Fibroblast of gingiva (primary cell): ENCODE results near the gene ARHGAP28.
"Not testable (repeated sequence)": the region's sequence is repeated elsewhere in the genome, so short reads cannot be mapped to it uniquely, and the experiment has no call there.

ENCODE experiments used
- DNase-seq: peaks from one replicate; pipeline ENCODE4 v3.0.0-alpha.2; 2011; ENCODE audit warnings: low read depth

ARHGAP28 gene

GRCh38 chr18:6776188-6776587 is 46.7 kb downstream of the ARHGAP28 start:
- peak; percentile 82 for DNase-seq

- no peak for DNase-seq
Measured at GRCh38 chr18:6777509-6777908, 48.0 kb downstream of the ARHGAP28 start.

- no peak for DNase-seq
Measured at GRCh38 chr18:6778459-6779247, 49.1 kb downstream of the ARHGAP28 start.

GRCh38 chr18:6781142-6781714 is 51.7 kb downstream of the ARHGAP28 start:
- DNase-seq = no peak

- DNase-seq = peak; percentile 42
Measured at GRCh38 chr18:6781796-6782195, 52.3 kb downstream of the ARHGAP28 start.

GRCh38 chr18:6782861-6783260 is 53.3 kb downstream of the ARHGAP28 start:
- DNase-seq = no peak

GRCh38 chr18:6784046-6784445 is 54.5 kb downstream of the ARHGAP28 start:
- no peak for DNase-seq

GRCh38 chr18:6785001-6785400 is 55.5 kb downstream of the ARHGAP28 start:
- no peak for DNase-seq

- DNase-seq = no peak
Measured at GRCh38 chr18:6785411-6785810, 55.9 kb downstream of the ARHGAP28 start.

- no peak for DNase-seq
Measured at GRCh38 chr18:6792391-6792790, 62.9 kb downstream of the ARHGAP28 start.

- DNase-seq = no peak
Measured at GRCh38 chr18:6793455-6793854, 63.9 kb downstream of the ARHGAP28 start.

GRCh38 chr18:6793986-6794385 is 64.5 kb downstream of the ARHGAP28 start:
- no peak for DNase-seq

GRCh38 chr18:6795307-6795706 is 65.8 kb downstream of the ARHGAP28 start:
- peak; percentile 64 for DNase-seq

GRCh38 chr18:6796511-6796910 is 67.0 kb downstream of the ARHGAP28 start:
- no peak for DNase-seq

GRCh38 chr18:6797171-6797570 is 67.7 kb downstream of the ARHGAP28 start:
- no peak for DNase-seq

GRCh38 chr18:6798896-6799295 is 69.4 kb downstream of the ARHGAP28 start:
- DNase-seq = no peak

GRCh38 chr18:6800309-6800708 is 70.8 kb downstream of the ARHGAP28 start:
- DNase-seq = not testable (repeated sequence)

- no peak for DNase-seq
Measured at GRCh38 chr18:6807515-6808257, 78.2 kb downstream of the ARHGAP28 start.

GRCh38 chr18:6810191-6810590 is 80.7 kb downstream of the ARHGAP28 start:
- no peak for DNase-seq

- no peak for DNase-seq
Measured at GRCh38 chr18:6811816-6812215, 82.3 kb downstream of the ARHGAP28 start.

- no peak for DNase-seq
Measured at GRCh38 chr18:6814882-6815425, 85.4 kb downstream of the ARHGAP28 start.

- DNase-seq = no peak
Measured at GRCh38 chr18:6816154-6816553, 86.6 kb downstream of the ARHGAP28 start.

GRCh38 chr18:6819332-6819731 is 89.8 kb downstream of the ARHGAP28 start:
- no peak for DNase-seq
